Cardiac fibroblast (primary cell): ENCODE results near the gene CD300C.

ENCODE experiments used
- DNase-seq, 2 donors: peaks; one replicate each; pipeline versions ENCODE4 v3.0.0 to v3.0.0-alpha.2; 2010; ENCODE audit warnings: low read depth in 2 of 2
- H3K4me3 ChIP-seq, 2 donors: replicated peaks in 1 of 2; 1 replicate in 1 of 2; 2 replicates in 1 of 2; pipeline ENCODE4 v1.5.1; 2011; ENCODE audit warnings: low read depth in 2 of 2, low read length in 2 of 2, mild to moderate bottlenecking in 2 of 2, moderate library complexity in 1 of 2
- TF ChIP-seq, protein P1 (sequence below): IDR thresholded peaks from one replicate; pipeline ENCODE4 v1.5.1; 2011; ENCODE audit warnings: low read depth, mild to moderate bottlenecking, low read length, inconsistent platforms

CD300C gene

DNA sequence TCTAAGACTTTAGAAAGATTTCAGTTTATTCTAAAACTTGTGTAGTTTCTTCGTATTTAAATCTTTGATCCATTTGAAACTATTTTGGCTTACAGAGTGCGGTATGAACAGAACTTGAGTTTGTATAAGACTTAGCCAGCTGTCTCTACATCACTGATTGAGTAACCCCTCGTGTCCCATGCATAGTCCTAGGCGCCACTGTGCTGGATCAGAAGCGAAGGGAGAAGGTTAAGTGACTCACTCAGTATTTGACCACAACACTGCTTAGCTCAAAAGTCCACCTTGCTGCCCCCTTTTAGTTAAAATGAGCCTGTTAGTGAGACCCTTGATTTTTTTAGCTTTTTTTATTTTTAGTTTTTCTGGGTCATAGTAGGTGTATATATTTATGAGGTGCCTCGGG, 43.1 kb downstream of the CD300C start:
- H3K4me3 ChIP-seq, result no peak overlapping the region
- no peak for DNase-seq
- TF ChIP-seq, protein P1, sequence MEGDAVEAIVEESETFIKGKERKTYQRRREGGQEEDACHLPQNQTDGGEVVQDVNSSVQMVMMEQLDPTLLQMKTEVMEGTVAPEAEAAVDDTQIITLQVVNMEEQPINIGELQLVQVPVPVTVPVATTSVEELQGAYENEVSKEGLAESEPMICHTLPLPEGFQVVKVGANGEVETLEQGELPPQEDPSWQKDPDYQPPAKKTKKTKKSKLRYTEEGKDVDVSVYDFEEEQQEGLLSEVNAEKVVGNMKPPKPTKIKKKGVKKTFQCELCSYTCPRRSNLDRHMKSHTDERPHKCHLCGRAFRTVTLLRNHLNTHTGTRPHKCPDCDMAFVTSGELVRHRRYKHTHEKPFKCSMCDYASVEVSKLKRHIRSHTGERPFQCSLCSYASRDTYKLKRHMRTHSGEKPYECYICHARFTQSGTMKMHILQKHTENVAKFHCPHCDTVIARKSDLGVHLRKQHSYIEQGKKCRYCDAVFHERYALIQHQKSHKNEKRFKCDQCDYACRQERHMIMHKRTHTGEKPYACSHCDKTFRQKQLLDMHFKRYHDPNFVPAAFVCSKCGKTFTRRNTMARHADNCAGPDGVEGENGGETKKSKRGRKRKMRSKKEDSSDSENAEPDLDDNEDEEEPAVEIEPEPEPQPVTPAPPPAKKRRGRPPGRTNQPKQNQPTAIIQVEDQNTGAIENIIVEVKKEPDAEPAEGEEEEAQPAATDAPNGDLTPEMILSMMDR, result no peak

DNA sequence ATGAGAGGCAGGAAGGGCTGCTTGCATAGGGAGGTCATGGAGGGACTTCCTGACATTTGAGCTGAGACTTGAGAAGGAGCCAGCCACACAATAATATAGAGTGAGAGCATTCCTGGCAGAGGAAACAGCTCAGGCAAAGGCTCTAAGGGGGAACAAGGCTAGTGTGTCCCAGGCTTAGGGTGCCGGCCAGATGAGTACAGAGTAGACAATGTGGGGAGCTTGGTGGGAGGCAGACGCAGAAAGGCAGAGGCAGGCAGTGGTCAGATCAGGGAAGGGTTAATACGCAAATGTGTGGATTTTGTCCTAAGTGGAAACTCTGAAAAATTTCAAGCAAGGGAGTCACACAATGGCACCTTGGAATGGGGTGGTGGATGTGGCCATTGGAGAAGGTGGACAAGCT, 45.9 kb downstream of the CD300C start:
- no peak for DNase-seq
- no peak overlapping the region for H3K4me3 ChIP-seq
- TF ChIP-seq, protein P1, result no peak

DNA sequence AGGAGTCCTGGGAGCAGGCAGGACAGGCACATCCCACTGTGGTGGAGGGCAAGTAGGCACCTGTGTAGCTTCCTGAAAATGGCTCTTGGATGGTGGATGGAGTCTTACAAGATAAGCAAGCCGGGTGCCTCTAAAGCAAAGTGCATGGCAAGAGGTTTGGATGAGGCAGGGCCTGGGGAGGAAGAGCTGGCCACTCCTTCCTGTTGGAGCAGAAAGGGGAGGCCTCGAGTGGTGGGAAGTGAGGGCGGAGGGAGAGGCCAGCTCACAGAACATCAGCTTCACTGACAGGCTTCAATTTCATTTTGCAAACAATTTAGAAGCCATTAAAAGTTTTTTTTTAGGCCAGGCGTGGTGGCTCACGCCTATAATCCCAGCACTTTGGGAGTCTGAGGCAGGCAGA, 48.4 kb downstream of the CD300C start:
- DNase-seq, result no peak
- H3K4me3 ChIP-seq, result no peak overlapping the region
- TF ChIP-seq, protein P1, result no peak

DNA sequence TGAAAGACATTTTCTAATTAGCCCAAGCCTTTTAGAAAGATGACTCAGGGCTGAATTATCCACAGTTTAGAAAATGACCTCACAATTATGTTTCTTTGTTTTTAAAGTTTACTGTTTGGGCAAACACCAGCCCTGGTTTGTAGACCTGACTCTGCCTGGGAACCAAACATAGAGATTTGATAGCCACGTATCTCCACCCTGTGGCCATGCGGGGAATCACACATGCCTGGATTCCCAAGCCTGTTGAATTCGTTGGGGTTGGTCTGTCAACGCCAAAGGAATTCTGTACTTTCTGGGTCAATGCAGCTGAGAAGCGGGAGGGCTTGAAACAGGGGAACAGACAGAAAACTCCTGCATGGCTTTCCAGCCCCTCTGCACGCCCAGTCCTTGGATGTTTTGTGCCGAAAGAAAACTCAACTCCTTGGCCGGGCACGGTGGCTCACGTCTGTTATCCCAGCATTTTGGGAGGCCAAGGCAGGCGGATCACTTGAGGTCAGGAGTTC, 52.5 kb downstream of the CD300C start:
- TF ChIP-seq, protein P1, result peak; percentile 84
- DNase-seq, result peak; percentile 65 to 76
- H3K4me3 ChIP-seq, result no peak overlapping the region

- DNase-seq, result no peak
- TF ChIP-seq, protein P1, result no peak
- H3K4me3 ChIP-seq, result no peak overlapping the region
Measured at GRCh38 chr17:74491626-74492025, 54.3 kb downstream of the CD300C start.
